Panc1 (cell line): ENCODE measurements around the gene LGALS3. TPM values are rescaled to one million over a fixed set of nuclear protein-coding genes. Genes with fewer than 3 reads are reported as not detected.
A peak's percentile ranks its signal among the peaks of the same experiment; 100 is the strongest.

Source experiments
- ATAC-seq: fragments of 200-7000 bp; cut with Tn5 transposase; 2 replicates; pipeline ENCODE4 v1.9.1; 2020; ENCODE audit warnings: mild to moderate bottlenecking, moderate library complexity
- BruUV-seq: library from RNA; stranded (reverse); fragments of 400-500 nt; replicated peaks from 2 replicates; lab custom pipeline; 2021; lab: Mats Ljungman, UMichigan
- CTCF ChIA-PET: fragments of 300-600 bp; sonication (Branson Sonifier 250); formaldehyde crosslinking; loops from one replicate; lab custom pipeline; 2022; ENCODE audit warnings: antibody characterized with exemption; lab: Charles Lee
- POLR2A ChIA-PET: fragments of 300-600 bp; sonication (Branson Sonifier 250); formaldehyde crosslinking; loops from one replicate; lab custom pipeline; 2022; ENCODE audit warnings: antibody characterized with exemption; lab: Charles Lee
- DNase-seq: peaks from one replicate; pipeline ENCODE4 v3.0.0-alpha.2; 2010; ENCODE audit warnings: low read depth, low spot score
- H3K27ac ChIP-seq: 2 replicates; pipeline ENCODE4 v1.5.1; 2011; ENCODE audit warnings: mild to moderate bottlenecking, low read length, inconsistent platforms
- H3K27me3 ChIP-seq: fragments of 200-500 bp; sonication (Bioruptor generic); 2 replicates; pipeline ENCODE4 v1.6.0; 2014; ENCODE audit warnings: low read length, inconsistent platforms; ENCODE audit not compliant: control insufficient read depth, insufficient read depth
- H3K36me3 ChIP-seq: fragments of 200-500 bp; sonication (Bioruptor generic); 2 replicates; pipeline ENCODE4 v1.5.1; 2014; ENCODE audit warnings: inconsistent platforms, mild to moderate bottlenecking, low read length, moderate library complexity; ENCODE audit not compliant: control insufficient read depth, insufficient read depth
- H3K4me1 ChIP-seq: 2 replicates; pipeline ENCODE4 v1.5.1; 2011; ENCODE audit warnings: inconsistent platforms, mild to moderate bottlenecking, low read length, moderate library complexity; ENCODE audit not compliant: control insufficient read depth, insufficient read depth
- H3K4me3 ChIP-seq, 2 experiments: 2 replicates each; pipeline ENCODE4 v1.5.1; 2011 to 2012; ENCODE audit warnings: low read depth in 2 of 2, low read length in 2 of 2, mild to moderate bottlenecking in 2 of 2, inconsistent platforms in 1 of 2, moderate library complexity in 1 of 2
- H3K9me3 ChIP-seq: fragments of 200-500 bp; sonication (Bioruptor generic); 2 replicates; pipeline ENCODE4 v1.5.1; 2014; ENCODE audit warnings: low read depth, mild to moderate bottlenecking, inconsistent platforms, low read length, moderate library complexity; ENCODE audit not compliant: control insufficient read depth, insufficient read depth
- POLR2AphosphoS5 ChIP-seq: IDR thresholded peaks from 2 replicates; pipeline ENCODE4 v1.6.1; 2012; ENCODE audit warnings: mild to moderate bottlenecking, low read depth, low read length, moderate library complexity
- REST ChIP-seq, 2 experiments: IDR thresholded peaks; 2 replicates each; pipeline ENCODE4 v1.6.1; 2011 to 2012; ENCODE audit warnings: low read depth in 2 of 2, control low read depth in 1 of 2, low read length in 1 of 2, mild to moderate bottlenecking in 1 of 2, moderate library complexity in 1 of 2; ENCODE audit not compliant: insufficient read depth in 1 of 2
- SIN3A ChIP-seq: IDR thresholded peaks from 2 replicates; pipeline ENCODE4 v1.6.1; 2012; ENCODE audit warnings: low read depth, mild to moderate bottlenecking, low read length, moderate library complexity, borderline replicate concordance; ENCODE audit not compliant: insufficient read depth
- TCF7L2 ChIP-seq: IDR thresholded peaks from 2 replicates; pipeline ENCODE4 v1.6.1; 2011; ENCODE audit warnings: mild to moderate bottlenecking, low read depth, low read length, inconsistent platforms
- in situ Hi-C: cut with HindIII; loops from 2 replicates; pipeline ENCODE4 v1.10.0; 2016; ENCODE audit warnings: low sequenced_read_pairs, low pct_unique_long_range_greater_than_20kb
- intact Hi-C: fragments of 100-400 bp; cut with micrococcal nuclease; formaldehyde crosslinking; loops from one replicate; pipeline ENCODE4 v1.10.0; 2022; ENCODE audit not compliant: unreplicated experiment
- total RNA-seq: library from RNA; stranded (reverse); gene quantifications from one replicate; pipeline ENCODE4 v1.2.1, GENCODE V29; 2021; ENCODE audit not compliant: unreplicated experiment
- TF ChIP-seq, protein P1 (sequence below): fragments of 450-650 bp; IDR thresholded peaks from 2 replicates; pipeline ENCODE4 v1.5.1; 2017; ENCODE audit warnings: mild to moderate bottlenecking

LGALS3 gene
- total RNA-seq, 1 experiment from 2014 or later, result 146 TPM

GRCh38 chr14:55192054-55192621, 63.1 kb downstream of the LGALS3 start:
- CTCF ChIA-PET, result no interaction called here
- ATAC-seq (no peak), DNase-seq (no peak)
- in situ Hi-C loops, result no loop called here
- H3K9me3 ChIP-seq, result no peaks in the 10 kb centered on the region
- TF ChIP-seq, protein P1, sequence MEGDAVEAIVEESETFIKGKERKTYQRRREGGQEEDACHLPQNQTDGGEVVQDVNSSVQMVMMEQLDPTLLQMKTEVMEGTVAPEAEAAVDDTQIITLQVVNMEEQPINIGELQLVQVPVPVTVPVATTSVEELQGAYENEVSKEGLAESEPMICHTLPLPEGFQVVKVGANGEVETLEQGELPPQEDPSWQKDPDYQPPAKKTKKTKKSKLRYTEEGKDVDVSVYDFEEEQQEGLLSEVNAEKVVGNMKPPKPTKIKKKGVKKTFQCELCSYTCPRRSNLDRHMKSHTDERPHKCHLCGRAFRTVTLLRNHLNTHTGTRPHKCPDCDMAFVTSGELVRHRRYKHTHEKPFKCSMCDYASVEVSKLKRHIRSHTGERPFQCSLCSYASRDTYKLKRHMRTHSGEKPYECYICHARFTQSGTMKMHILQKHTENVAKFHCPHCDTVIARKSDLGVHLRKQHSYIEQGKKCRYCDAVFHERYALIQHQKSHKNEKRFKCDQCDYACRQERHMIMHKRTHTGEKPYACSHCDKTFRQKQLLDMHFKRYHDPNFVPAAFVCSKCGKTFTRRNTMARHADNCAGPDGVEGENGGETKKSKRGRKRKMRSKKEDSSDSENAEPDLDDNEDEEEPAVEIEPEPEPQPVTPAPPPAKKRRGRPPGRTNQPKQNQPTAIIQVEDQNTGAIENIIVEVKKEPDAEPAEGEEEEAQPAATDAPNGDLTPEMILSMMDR, result no peak
- TF ChIP-seq REST (IDR thresholded peaks at IDR 0.05; ENCODE audit: insufficient read depth in 1 of 2, low read depth in 2 of 2, low read length in 1 of 2), result no peak
- TF ChIP-seq SIN3A, result no peak
- TF ChIP-seq POLR2AphosphoS5, result no peak
- no peak for TF ChIP-seq TCF7L2
- H3K4me1 ChIP-seq, result peaks cover 10% of the 10 kb centered on the region
- BruUV-seq, result no TSS peak
- intact Hi-C loops, result no loop called here
- peaks cover 6% of the 10 kb centered on the region; the same call in 1 of the 2 replicates for H3K36me3 ChIP-seq
- peak overlapping the region; percentile 86 for H3K27ac ChIP-seq
- POLR2A ChIA-PET, result no interaction called here
- peak overlapping the region; percentile 90 to 96 for H3K4me3 ChIP-seq
- H3K27me3 ChIP-seq, result no peaks in the 10 kb centered on the region

DNA sequence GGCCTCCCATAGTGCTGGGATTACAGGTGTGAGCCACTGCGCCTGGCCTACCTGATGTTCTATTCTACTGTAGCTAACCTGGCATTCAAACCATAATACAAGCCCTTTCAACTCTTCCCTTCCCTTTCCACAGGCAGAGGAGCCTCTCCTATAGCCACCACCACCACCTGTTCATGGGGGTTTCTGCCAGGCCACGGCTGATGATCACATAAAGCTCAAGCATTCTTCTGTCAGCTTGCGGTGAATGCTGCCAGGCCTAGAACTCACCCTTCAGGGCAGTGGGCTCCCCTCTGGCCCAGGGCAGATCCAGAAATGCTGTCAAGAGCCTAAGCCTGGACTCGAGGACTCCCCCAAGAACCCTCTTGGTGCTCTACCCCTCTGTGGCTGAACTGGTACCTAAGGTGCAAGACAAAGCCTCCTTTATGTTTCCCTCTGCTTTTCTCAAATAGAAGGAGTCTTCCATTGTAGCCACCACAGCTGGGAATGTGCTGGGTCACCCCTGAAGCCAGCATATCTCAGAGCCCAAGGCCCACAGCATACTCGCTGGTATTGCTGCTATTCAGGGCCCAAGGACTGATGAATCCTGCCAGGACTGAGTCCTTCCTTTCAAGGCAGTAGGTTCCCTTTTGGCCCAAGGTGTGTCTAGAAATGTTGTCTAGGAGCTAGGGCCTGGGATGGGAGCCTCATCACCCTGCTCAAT, 65.8 kb downstream of the LGALS3 start:
- Histone ChIP-seq H3K36me3 (peaks cover 5% of the 10 kb centered on the region; the same call in 1 of the 2 replicates), H3K4me1 (peaks cover 4% of the 10 kb centered on the region), H3K9me3 (no peaks in the 10 kb centered on the region), H3K4me3 (no peak overlapping the region), H3K27ac (no peak overlapping the region), H3K27me3 (no peaks in the 10 kb centered on the region)
- ChIA-PET POLR2A (interaction anchor here (0.6 kb wide), 1 partner anchor 9 kb away, joined by 3 read pairs; no protein-coding TSS in a partner anchor), CTCF (no interaction called here)
- DNase-seq (no peak), ATAC-seq (no peak)
- in situ Hi-C loops, result no loop called here
- intact Hi-C loops, result no loop called here
- BruUV-seq, result no TSS peak
- TF ChIP-seq REST (IDR thresholded peaks at IDR 0.05; ENCODE audit: insufficient read depth in 1 of 2, low read depth in 2 of 2, low read length in 1 of 2) (no peak), TCF7L2 (no peak), SIN3A (no peak), POLR2AphosphoS5 (no peak)
- TF ChIP-seq, protein P1, result no peak
